ENCODE measurements around the gene FOXD1.
"Not testable (repeated sequence)": the region's sequence is repeated elsewhere in the genome, so short reads cannot be mapped to it uniquely, and the experiment has no call there.

FOXD1 gene

DNA sequence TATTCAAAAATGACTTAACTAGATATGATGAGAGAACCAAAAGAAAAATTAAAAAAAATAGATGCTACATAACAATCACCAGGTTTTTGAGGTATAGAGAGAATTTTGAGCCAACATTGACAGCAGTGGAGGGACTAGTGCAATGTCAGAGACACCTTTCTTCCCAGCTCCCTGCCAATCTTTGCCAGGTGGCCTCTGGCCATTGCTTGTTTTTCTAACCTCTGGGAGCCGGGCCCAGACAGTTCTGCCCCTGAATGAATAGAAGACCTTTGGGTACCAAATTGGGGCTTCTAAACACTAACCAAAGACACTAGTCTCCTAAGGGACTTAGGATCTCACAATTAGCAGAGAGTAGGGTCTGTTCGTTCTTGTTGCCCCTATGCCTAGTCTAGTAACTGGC lies 33.4 kb downstream of the FOXD1 start:
- DNase-seq, result no peak

DNA sequence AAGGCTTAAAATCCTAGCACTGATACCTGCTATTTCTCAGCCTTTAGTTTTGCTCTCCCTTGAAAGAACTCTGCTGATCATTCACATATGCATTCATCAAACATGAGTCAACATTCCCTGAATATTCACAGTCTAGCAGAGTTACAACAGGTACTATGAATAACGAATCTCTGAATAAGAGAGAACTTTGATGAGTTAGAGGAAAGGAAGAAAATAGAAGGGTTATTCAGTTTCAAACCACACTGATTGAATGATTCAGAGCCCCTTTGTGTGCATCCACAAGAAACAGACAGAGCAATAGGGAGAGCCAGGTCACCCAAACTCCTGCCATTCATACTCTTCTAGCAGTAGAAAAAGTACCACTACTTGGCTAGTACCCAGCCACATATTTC lies 36.0 kb downstream of the FOXD1 start:
- DNase-seq, result peak; percentile 94

GRCh38 chr5:73411936-73412596 lies 36.5 kb downstream of the FOXD1 start:
- DNase-seq, result peak; percentile 16

GRCh38 chr5:73409927-73410326 lies 38.6 kb downstream of the FOXD1 start:
- not testable (repeated sequence) for DNase-seq

DNA sequence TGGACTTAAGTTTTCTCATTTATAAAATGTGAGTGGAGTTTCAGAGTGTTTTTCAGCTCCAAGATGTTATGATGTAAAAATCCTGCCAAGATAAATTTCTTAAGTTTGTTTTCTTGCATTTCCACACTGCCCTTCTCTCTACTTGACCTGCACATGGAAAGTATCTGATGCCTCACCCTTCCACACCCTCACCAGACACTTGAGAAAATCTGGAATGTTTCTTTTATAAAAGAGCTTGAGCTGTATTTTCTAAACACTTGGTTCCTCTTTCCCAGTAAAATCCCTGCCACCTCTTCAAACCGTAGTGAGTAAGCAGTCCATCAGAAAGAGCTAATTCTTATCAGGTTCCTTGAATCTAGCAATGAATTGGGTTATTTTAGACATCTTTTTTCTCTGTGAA lies 42.9 kb downstream of the FOXD1 start:
- no peak for DNase-seq

DNA sequence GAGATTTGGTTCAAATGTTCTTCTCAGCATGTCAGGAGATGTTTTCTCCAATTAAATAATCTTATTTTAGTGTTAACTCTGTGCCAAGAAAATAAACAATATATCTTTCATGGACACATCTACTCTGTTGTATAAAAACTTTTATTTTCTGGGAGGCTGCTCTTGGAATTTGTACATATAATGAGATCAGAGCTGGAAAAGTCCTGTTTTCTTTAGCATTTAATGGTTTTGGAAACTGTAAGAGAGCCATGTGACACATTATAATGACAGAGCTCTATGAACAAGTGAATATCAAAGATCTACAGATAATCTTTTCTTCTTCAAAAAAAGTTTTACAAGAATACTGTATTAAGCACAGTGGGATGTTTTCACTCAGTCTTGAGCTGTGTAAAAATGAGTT lies 48.8 kb downstream of the FOXD1 start:
- no peak for DNase-seq

Data from fibroblast of skin of right biceps (primary cell).